ENCODE measurements around the gene CHGA.

DNA sequence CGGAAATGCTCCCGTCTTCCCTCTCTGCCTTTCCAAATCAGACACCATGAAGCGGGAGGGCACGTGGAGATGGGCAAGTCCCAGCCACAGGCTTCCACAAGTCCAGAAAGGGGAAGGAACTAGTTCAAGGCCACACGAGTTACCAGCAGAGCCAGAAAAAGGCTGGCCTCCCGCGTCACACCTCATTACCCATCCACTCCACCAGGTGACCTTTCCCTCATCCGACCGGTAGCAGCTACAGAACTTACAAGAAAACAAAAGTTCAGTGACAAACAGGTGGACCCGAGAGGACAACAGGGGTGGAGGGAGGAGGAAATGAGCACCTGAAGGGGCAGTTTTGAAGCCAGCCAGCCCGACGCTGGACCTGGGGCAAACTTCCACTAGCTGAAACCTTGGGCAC lies 46.9 kb downstream of the CHGA start:
- no peak for TF ChIP-seq CTCF (IDR thresholded peaks at IDR 0.05)
- TF ChIP-seq POLR2A (IDR thresholded peaks at IDR 0.05), result no peak
